Measurements from ENCODE around the gene SLC16A5. TPM values are rescaled to one million over a fixed set of nuclear protein-coding genes. Genes with fewer than 3 reads are reported as not detected.

SLC16A5 gene
- total RNA-seq, 1 donor from 2014 or later = 10.5 TPM

- intact Hi-C loops (cut with DNase I) = no loop called here
- ATAC-seq (no peak), DNase-seq (ENCODE audit: low spot score) (no peak)
Measured at GRCh38 chr17:75103601-75104554, 16.1 kb downstream of the SLC16A5 start.

- no peak for DNase-seq (ENCODE audit: low spot score)
- no peak for ATAC-seq
- intact Hi-C loops (cut with DNase I) = no loop called here
Measured at GRCh38 chr17:75105126-75106080, 17.6 kb downstream of the SLC16A5 start.

DNA sequence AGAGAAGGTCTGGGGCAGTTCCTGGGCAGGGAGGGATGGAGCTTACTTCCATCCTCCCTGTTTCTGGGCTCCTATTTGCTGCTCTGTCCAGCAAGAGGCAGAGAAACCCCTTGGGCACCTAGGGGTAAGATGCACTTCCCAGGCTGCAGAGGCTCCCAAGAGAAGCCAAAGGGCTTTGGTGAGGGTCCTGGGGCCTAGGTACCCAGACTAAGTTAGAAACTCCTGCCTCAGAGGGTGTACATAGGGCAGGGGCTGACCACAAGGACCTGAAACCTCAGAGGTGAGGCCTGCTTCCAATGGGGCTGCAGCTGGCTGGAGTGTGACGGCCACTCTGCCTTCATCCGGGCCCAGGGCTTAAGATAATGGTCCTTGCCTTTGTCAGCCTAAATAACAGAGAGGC lies 20.4 kb downstream of the SLC16A5 start:
- ATAC-seq (no peak), DNase-seq (ENCODE audit: low spot score) (no peak)
- intact Hi-C loops (cut with DNase I) = no loop called here

DNA sequence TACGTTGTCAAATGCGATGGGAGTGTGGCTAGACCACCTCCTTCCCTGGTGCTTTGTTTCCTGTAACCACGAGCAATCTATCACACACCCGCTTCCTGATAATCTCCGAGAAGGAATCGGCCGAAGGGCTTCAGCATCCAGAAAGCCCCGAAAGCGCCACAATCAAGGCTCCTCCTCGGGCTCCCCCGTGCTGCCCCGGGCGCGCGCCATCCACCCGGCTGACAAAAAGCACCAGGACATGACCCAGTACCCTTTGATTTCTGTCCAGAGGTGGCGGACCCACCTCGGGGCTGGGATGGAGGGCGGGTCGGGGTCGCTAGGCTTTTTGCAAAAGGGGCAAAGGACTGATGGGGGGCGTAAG lies 21.3 kb downstream of the SLC16A5 start:
- DNase-seq (ENCODE audit: low spot score) = no peak
- no peak for ATAC-seq
- intact Hi-C loops (cut with DNase I) = no loop called here

DNA sequence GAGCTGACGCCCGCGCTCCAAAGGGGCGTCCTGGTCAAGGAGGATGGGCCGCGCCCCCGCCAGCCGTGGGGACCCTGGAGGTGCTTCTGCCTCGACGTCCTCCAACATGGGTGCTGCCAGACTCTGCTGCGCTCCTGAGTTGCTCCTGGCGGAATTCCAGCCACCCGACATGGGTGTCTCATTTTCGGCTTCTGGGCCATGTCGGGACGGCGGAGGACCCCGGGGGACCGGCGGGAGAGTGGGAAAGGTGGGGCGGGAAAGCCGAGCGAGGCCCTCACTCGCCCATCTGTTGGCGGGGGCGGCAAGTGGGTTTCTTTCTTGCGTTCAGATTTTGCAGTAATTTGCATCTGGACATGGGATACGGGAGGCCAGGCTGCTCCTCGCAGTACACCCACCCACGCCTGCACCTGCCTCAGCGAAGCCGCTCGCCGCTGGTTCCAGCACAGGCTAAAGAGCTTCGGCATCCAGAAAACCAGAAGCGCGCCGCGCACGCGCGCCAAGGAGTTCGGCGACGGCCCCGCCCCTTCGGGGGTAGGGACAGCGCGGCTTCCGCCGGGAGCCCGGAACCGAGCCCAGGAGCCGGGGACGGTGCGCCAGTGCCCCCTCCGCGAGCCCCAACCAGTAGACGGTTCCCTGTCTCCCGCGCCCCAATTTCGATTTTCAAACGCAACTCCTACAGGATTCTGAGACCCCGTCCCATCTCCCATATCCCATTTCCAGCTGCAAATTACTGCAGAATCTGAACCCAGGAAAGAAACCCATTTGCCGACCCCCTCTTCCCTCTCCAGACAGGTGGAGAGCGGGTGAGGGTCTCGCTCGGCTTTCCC lies 21.9 kb downstream of the SLC16A5 start, which contains the start of gene ARMC7:
Gene ARMC7, plus strand, starts transcription at position 563 of the 827 bp plus-strand sequence. CDS start 320 bp downstream, outside the sequence.
- intact Hi-C loops (cut with DNase I) = no loop called here
- DNase-seq (ENCODE audit: low spot score) (peak; percentile 94), ATAC-seq (peak; percentile 92)

- DNase-seq (ENCODE audit: low spot score) (no peak), ATAC-seq (no peak)
- intact Hi-C loops (cut with DNase I) = no loop called here
Measured at GRCh38 chr17:75110234-75110937, 22.6 kb downstream of the SLC16A5 start.

GRCh38 chr17:75111777-75112335 lies 24.1 kb downstream of the SLC16A5 start:
- no peak for ATAC-seq
- intact Hi-C loops (cut with DNase I) = no loop called here
- DNase-seq (ENCODE audit: low spot score) = no peak

- intact Hi-C loops (cut with DNase I) = no loop called here
- ATAC-seq = peak; percentile 84
- DNase-seq (ENCODE audit: low spot score) = peak; percentile 94
Measured at GRCh38 chr17:75113798-75114551, 26.2 kb downstream of the SLC16A5 start.

- no peak for DNase-seq (ENCODE audit: low spot score)
- no peak for ATAC-seq
- intact Hi-C loops (cut with DNase I) = no loop called here
Measured at GRCh38 chr17:75114552-75115314, 27.0 kb downstream of the SLC16A5 start.

GRCh38 chr17:75115555-75115954 lies 27.8 kb downstream of the SLC16A5 start:
- DNase-seq (ENCODE audit: low spot score) (no peak), ATAC-seq (no peak)
- intact Hi-C loops (cut with DNase I) = no loop called here

GRCh38 chr17:75116737-75117136 lies 29.0 kb downstream of the SLC16A5 start:
- DNase-seq (ENCODE audit: low spot score) (no peak), ATAC-seq (peak; percentile 43)
- intact Hi-C loops (cut with DNase I) = no loop called here

- DNase-seq (ENCODE audit: low spot score) = no peak
- intact Hi-C loops (cut with DNase I) = no loop called here
- ATAC-seq = no peak
Measured at GRCh38 chr17:75118307-75118706, 30.6 kb downstream of the SLC16A5 start.

GRCh38 chr17:75124041-75124818 lies 36.5 kb downstream of the SLC16A5 start:
- intact Hi-C loops (cut with DNase I) = no loop called here

DNA sequence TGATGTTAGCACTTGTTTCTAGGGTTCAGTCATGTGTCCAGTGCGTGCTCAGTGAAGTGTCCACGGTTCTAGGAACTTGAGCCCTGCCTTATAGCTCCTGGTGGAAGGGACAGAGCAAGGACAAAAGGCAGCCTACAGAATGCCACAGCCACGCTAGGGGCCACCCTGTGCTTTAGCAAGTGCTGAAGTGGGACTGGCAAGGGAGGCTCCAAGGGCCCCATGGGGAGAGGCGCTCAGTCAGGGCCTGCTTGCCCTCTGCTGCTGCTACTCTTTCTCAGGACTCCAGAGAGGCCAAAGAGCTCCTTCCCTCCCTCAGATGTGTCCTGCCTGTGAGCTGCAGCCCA lies 37.0 kb downstream of the SLC16A5 start:
- ATAC-seq (no peak), DNase-seq (ENCODE audit: low spot score) (no peak)
- intact Hi-C loops (cut with DNase I) = no loop called here

More at GRCh38 chr17:75124041-75124818, 36.5 kb downstream of the SLC16A5 start:
- ATAC-seq (peak; percentile 57), DNase-seq (ENCODE audit: low spot score) (no peak)

DNA sequence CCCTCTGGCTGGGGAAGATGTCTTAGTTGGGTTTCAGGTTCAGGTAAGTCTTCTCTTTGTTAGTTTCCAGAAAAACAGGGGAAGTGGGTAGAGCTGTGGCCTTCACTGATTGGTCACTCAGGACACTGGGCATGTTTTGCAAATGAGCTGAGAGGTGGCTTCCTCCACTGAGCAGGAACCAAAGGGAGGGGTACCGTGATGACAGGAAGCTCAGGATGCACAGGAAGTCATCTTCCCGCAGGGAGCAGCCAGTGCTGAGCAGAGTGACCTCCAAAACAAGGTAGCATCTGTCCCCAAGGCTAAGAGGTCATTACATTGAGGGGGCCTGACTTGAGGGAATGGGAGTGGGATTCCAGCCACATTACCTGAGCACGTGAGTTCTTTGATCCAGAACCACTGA lies 38.2 kb downstream of the SLC16A5 start:
- intact Hi-C loops (cut with DNase I) = no loop called here
- ATAC-seq = no peak
- DNase-seq (ENCODE audit: low spot score) = no peak

GRCh38 chr17:75126954-75127353 lies 39.2 kb downstream of the SLC16A5 start:
- DNase-seq (ENCODE audit: low spot score) = no peak
- intact Hi-C loops (cut with DNase I) = no loop called here
- ATAC-seq = no peak

Data from sciatic nerve (tissue), 2 donors.